Activated B cell treated with CpG ODN at 0.5 μM for 24 hours (primary cell): Measurements from ENCODE around the gene CHID1. TPM values are rescaled to one million over a fixed set of nuclear protein-coding genes. Genes with fewer than 3 reads are reported as not detected.

Experiments used
- ATAC-seq: fragments of 200-7000 bp; cut with Tn5 transposase; one replicate; pipeline ENCODE4 v1.10.0; 2021; ENCODE audit warnings: low read depth, mild to moderate bottlenecking, moderate library complexity
- CTCF ChIA-PET: fragments of 350-600 bp; sonication (Branson Sonifier 250); formaldehyde crosslinking; loops from one replicate; lab custom pipeline; 2021; ENCODE audit warnings: antibody characterized with exemption; lab: Charles Lee
- POLR2A ChIA-PET: fragments of 350-600 bp; sonication (Branson Sonifier 250); formaldehyde crosslinking; loops from one replicate; lab custom pipeline; 2021; ENCODE audit warnings: antibody characterized with exemption; lab: Charles Lee
- DNase-seq: peaks from one replicate; pipeline ENCODE4 v3.0.0; 2022
- H3K27ac Mint-ChIP-seq: one replicate; pipeline ENCODE4 v1.8.0; 2020; ENCODE audit warnings: mixed read lengths
- H3K27me3 Mint-ChIP-seq: one replicate; pipeline ENCODE4 v1.8.0; 2021; ENCODE audit warnings: mixed read lengths
- H3K36me3 Mint-ChIP-seq: one replicate; pipeline ENCODE4 v1.8.0; 2021; ENCODE audit warnings: low read depth, mixed read lengths
- H3K4me1 Mint-ChIP-seq: one replicate; pipeline ENCODE4 v1.8.0; 2021; ENCODE audit warnings: mixed read lengths
- H3K4me3 Mint-ChIP-seq: one replicate; pipeline ENCODE4 v1.8.0; 2020; ENCODE audit warnings: mild to moderate bottlenecking, mixed read lengths
- H3K9me3 Mint-ChIP-seq: one replicate; pipeline ENCODE4 v1.8.0; 2020; ENCODE audit warnings: mixed read lengths
- intact Hi-C: fragments of 100-400 bp; cut with micrococcal nuclease; formaldehyde crosslinking; loops from one replicate; pipeline ENCODE4 v1.15.1; 2024
- total RNA-seq: library from RNA; stranded (reverse); gene quantifications from 2 replicates; pipeline ENCODE4 v1.2.3, GENCODE V29; 2022
- TF ChIP-seq, protein P1 (sequence below): fragments of 200-600 bp; IDR thresholded peaks from one replicate; pipeline ENCODE4 v1.8.0; 2022; ENCODE audit warnings: antibody characterized with exemption, mild to moderate bottlenecking

Gene CHID1
- total RNA-seq, 1 donor from 2014 or later: 45.7 TPM

DNA sequence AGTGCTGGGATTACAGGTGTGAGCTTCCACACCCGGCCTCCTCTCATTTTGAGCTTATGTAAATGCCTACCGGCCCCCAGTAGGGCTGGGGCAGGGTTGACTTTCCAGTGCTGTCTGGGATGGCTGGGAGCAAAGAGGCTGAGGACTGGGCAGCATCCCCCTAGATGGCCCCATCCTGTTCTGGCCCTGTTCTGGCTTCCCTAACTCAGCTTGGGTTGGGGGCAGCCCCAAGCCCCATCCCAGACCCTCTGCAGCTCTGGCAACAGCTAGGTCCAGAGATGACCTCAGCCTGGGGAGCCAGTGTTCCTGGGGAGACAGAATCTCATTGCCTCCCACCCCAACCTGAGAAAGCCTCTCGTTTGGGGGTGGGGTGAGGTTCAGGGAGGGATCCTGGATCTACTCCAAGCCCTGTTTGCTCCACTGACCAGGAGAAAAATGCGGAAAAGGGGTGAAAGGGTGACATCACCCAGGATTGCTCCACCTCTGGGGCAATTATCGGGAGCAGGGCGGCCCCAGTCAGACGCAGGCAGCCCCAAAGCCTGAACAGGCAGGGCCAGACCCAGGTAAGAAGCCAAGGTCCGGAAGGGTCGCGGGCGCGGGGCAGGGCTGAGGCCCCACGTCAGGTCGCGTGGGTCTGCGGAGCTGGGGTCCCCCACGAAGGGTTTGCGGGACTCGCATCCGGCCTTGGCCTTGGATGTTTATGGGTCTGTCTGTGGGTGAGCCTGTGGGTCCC, 92.0 kb downstream of the CHID1 start, which contains the start of gene PNPLA2:
Gene PNPLA2, plus strand, starts transcription at position 519 of the 733 bp plus-strand sequence. CDS start 805 bp downstream, outside the sequence.
- DNase-seq (no peak), ATAC-seq (no peak)
- Mint-ChIP-seq H3K36me3 (peaks cover 12% of the 10 kb centered on the region), H3K27ac (peak within 1 kb of the TSS; percentile 41), H3K4me3 (peak within 1 kb of the TSS; percentile 85), H3K9me3 (no peaks in the 10 kb centered on the region), H3K27me3 (no peaks in the 10 kb centered on the region), H3K4me1 (peaks cover 14% of the 10 kb centered on the region)
- intact Hi-C loops: loop anchor here (1.0 kb wide), 2 partner anchors 9 to 20 kb away; partner anchors contain the start of genes RPLP2 and SLC25A22
- TF ChIP-seq, protein P1, sequence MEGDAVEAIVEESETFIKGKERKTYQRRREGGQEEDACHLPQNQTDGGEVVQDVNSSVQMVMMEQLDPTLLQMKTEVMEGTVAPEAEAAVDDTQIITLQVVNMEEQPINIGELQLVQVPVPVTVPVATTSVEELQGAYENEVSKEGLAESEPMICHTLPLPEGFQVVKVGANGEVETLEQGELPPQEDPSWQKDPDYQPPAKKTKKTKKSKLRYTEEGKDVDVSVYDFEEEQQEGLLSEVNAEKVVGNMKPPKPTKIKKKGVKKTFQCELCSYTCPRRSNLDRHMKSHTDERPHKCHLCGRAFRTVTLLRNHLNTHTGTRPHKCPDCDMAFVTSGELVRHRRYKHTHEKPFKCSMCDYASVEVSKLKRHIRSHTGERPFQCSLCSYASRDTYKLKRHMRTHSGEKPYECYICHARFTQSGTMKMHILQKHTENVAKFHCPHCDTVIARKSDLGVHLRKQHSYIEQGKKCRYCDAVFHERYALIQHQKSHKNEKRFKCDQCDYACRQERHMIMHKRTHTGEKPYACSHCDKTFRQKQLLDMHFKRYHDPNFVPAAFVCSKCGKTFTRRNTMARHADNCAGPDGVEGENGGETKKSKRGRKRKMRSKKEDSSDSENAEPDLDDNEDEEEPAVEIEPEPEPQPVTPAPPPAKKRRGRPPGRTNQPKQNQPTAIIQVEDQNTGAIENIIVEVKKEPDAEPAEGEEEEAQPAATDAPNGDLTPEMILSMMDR: no peak
- ChIA-PET CTCF (no interaction called here), POLR2A (interaction anchor here (0.9 to 5.6 kb wide), 16 partner anchors 8 to 282 kb away, joined by 3 to 104 read pairs (median 7); partner anchors contain the start of genes CD151, CRACR2B, DEAF1 and LRRC56)

Other genes starting within 250 kb of the CHID1 start
- 36.1 and 39.8 TPM in 2 replicates for gene DEAF1, start 215.6 kb downstream of the CHID1 start, total RNA-seq
- 34.1 and 44.4 TPM in 2 replicates for gene TMEM80, start 215.0 kb downstream of the CHID1 start, total RNA-seq
- 5.6 and 5.9 TPM in 2 replicates for gene EPS8L2, start 204.6 kb downstream of the CHID1 start, total RNA-seq
- 194 and 244 TPM in 2 replicates for gene TALDO1, start 163.3 kb downstream of the CHID1 start, total RNA-seq
- 60.3 and 63.3 TPM in 2 replicates for gene GATD1, start 133.3 kb downstream of the CHID1 start, total RNA-seq
- gene CEND1, start 120.7 kb downstream of the CHID1 start, total RNA-seq: 0.27 and 0.34 TPM in 2 replicates
- gene SLC25A22, start 112.5 kb downstream of the CHID1 start, total RNA-seq: 30.1 and 35.4 TPM in 2 replicates
- 21.3 and 25.6 TPM in 2 replicates for gene PIDD1, start 105.6 kb downstream of the CHID1 start, total RNA-seq
- 4,124 and 4,449 TPM in 2 replicates for gene RPLP2, start 100.8 kb downstream of the CHID1 start, total RNA-seq
- 52.9 and 53.2 TPM in 2 replicates for gene PNPLA2, start 91.9 kb downstream of the CHID1 start, total RNA-seq
- 4.1 and 4.5 TPM in 2 replicates for gene CRACR2B, start 82.9 kb downstream of the CHID1 start, total RNA-seq
- 14.4 and 14.5 TPM in 2 replicates for gene CD151, start 77.9 kb downstream of the CHID1 start, total RNA-seq
- 83.9 and 90.2 TPM in 2 replicates for gene POLR2L, start 68.3 kb downstream of the CHID1 start, total RNA-seq
- 2.2 and 2.3 TPM in 2 replicates for gene TSPAN4, start 68.0 kb downstream of the CHID1 start, total RNA-seq
- 49.6 and 54.3 TPM in 2 replicates for gene AP2A2, start 15.1 kb upstream of the CHID1 start, total RNA-seq
- gene MUC6, start 125.9 kb upstream of the CHID1 start, total RNA-seq: not detected in 2 replicates
- gene MUC2, start 164.1 kb upstream of the CHID1 start, total RNA-seq: not detected in 2 replicates
- not detected in 2 replicates for gene MUC5AC, start 247.1 kb upstream of the CHID1 start, total RNA-seq